K562 (cell line): ENCODE data around the gene DIP2C. TPM values are rescaled to one million over a fixed set of nuclear protein-coding genes. Genes with fewer than 3 reads are reported as not detected.
"Not testable (repeated sequence)": the region's sequence is repeated elsewhere in the genome, so short reads cannot be mapped to it uniquely, and the experiment has no call there.

ENCODE experiments used
- ATAC-seq: fragments of 200-7000 bp; cut with Tn5 transposase; 3 replicates; pipeline ENCODE4 v1.9.1; 2020; ENCODE audit warnings: moderate library complexity
- BruUV-seq: library from RNA; stranded (reverse); fragments of 400-500 nt; replicated peaks from 2 replicates; lab custom pipeline; 2021; lab: Mats Ljungman, UMichigan
- CTCF ChIA-PET: fragments of 300-600 bp; formaldehyde crosslinking; extraction: SDS; loops from one replicate; lab custom pipeline; 2021; ENCODE audit warnings: low intra/inter-chr PET ratio; lab: Yijun Ruan, JAX
- POLR2A ChIA-PET: fragments of 300-600, 350-650 bp; sonication (Branson Sonifier 250); formaldehyde crosslinking; extraction: SDS; loops from one replicate; lab custom pipeline; 2021; ENCODE audit warnings: antibody characterized with exemption, inconsistent platforms; lab: Yijun Ruan, JAX
- DNase-seq, 4 experiments: peaks; one replicate each; pipeline versions ENCODE4 v3.0.0 to v3.0.0-alpha.2; 2011 to 2018; ENCODE audit warnings: low spot score in 3 of 4, mixed read lengths in 3 of 4; ENCODE audit errors: extremely low read depth in 1 of 4
- FAIRE-seq: peaks from 2 replicates; lab custom pipeline; 2011; peaks lifted over from hg19 to GRCh38; lab: Jason Lieb, UNC
- H2AFZ ChIP-seq: 2 replicates; pipeline ENCODE4 v1.6.0; 2011; ENCODE audit warnings: low read depth, low read length, control low read depth, inconsistent platforms
- H3K27ac ChIP-seq: fragments of 200-600 bp; 3 replicates; pipeline ENCODE4 v1.8.0; 2011; ENCODE audit warnings: low read depth, mild to moderate bottlenecking, control low read depth, inconsistent platforms, low read length, moderate library complexity, mixed read lengths; ENCODE audit errors: extremely low read depth
- H3K27me3 ChIP-seq, 2 experiments: fragments of 300-600 bp in 1 of 2; 2 replicates in 1 of 2; 3 replicates in 1 of 2; pipeline versions ENCODE4 v1.6.0 to v1.8.0; 2011; ENCODE audit warnings: inconsistent platforms in 2 of 2, low read length in 2 of 2, mild to moderate bottlenecking in 1 of 2, mixed read lengths in 1 of 2, moderate library complexity in 1 of 2; ENCODE audit not compliant: control insufficient read depth in 2 of 2, insufficient read depth in 2 of 2
- H3K36me3 ChIP-seq: fragments of 300-600 bp; 3 replicates; pipeline ENCODE4 v1.8.0; 2011; ENCODE audit warnings: mild to moderate bottlenecking, low read length, inconsistent platforms; ENCODE audit not compliant: control insufficient read depth, insufficient read depth
- H3K4me1 ChIP-seq, 2 experiments: fragments of 200-600 bp in 1 of 2; replicated peaks in 1 of 2; 2 replicates in 1 of 2; 3 replicates in 1 of 2; pipeline versions ENCODE4 v1.5.1 to v1.8.0; 2011; ENCODE audit warnings: inconsistent platforms in 2 of 2, low read length in 2 of 2, mild to moderate bottlenecking in 1 of 2, mixed read lengths in 1 of 2, moderate library complexity in 1 of 2; ENCODE audit not compliant: control insufficient read depth in 2 of 2, insufficient read depth in 2 of 2
- H3K4me2 ChIP-seq: 2 replicates; pipeline ENCODE4 v1.6.1; 2011; ENCODE audit warnings: low read length, control low read depth, inconsistent platforms, mixed read lengths; ENCODE audit not compliant: insufficient read depth
- H3K4me3 ChIP-seq: fragments of 200-600 bp; sonication (generic), shearing (Covaris generic); 2 replicates; pipeline ENCODE4 v1.5.1; 2016; ENCODE audit warnings: control low read depth, inconsistent platforms
- H3K79me2 ChIP-seq: fragments of 200-600 bp; 3 replicates; pipeline ENCODE4 v1.8.0; 2011; ENCODE audit warnings: low read length, inconsistent platforms; ENCODE audit not compliant: control insufficient read depth, insufficient read depth
- H3K9ac ChIP-seq, 2 experiments: 2 replicates each; pipeline versions ENCODE4 v1.6.0 to v1.6.1; 2011; ENCODE audit warnings: low read depth in 2 of 2, low read length in 2 of 2, control low read depth in 1 of 2, inconsistent platforms in 1 of 2, mild to moderate bottlenecking in 1 of 2, mixed read lengths in 1 of 2; ENCODE audit not compliant: insufficient read depth in 1 of 2
- H3K9me1 ChIP-seq: one replicate; pipeline ENCODE4 v1.6.0; 2011; ENCODE audit warnings: inconsistent platforms, mild to moderate bottlenecking, low read length, moderate library complexity; ENCODE audit not compliant: control insufficient read depth, insufficient read depth
- H3K9me3 ChIP-seq: replicated peaks from 2 replicates; pipeline ENCODE4 v1.5.1; 2011; ENCODE audit warnings: low read depth, low read length, inconsistent platforms; ENCODE audit not compliant: control insufficient read depth, insufficient read depth
- H4K20me1 ChIP-seq: replicated peaks from 2 replicates; pipeline ENCODE4 v1.6.1; 2011; ENCODE audit warnings: low read length, inconsistent platforms, mixed read lengths; ENCODE audit not compliant: control insufficient read depth, insufficient read depth
- ELF1 ChIP-seq: fragments of 200-800 bp; sonication (Bioruptor generic); IDR thresholded peaks from 2 replicates; pipeline ENCODE4 v1.6.1; 2016; ENCODE audit warnings: missing genetic modification characterization, missing compliant biosample characterization
- HMG20B ChIP-seq: fragments of 250-450 bp; sonication (Bioruptor Pico); IDR thresholded peaks from 2 replicates; pipeline ENCODE4 v1.5.0; 2021; ENCODE audit warnings: mild to moderate bottlenecking
- KAT2B ChIP-seq: IDR thresholded peaks from one replicate; pipeline ENCODE4 v1.6.1; 2012; ENCODE audit warnings: low read depth, mild to moderate bottlenecking, control low read depth, inconsistent platforms, low read length, moderate library complexity
- ZKSCAN8 ChIP-seq: fragments of 200-800 bp; sonication (Bioruptor generic); IDR thresholded peaks from 2 replicates; pipeline ENCODE4 v1.6.1; 2016; ENCODE audit warnings: missing genetic modification characterization, missing compliant biosample characterization
- ZNF431 ChIP-seq: sonication (generic); formaldehyde crosslinking; IDR thresholded peaks from 2 replicates; pipeline ENCODE4 v1.8.0; 2022; ENCODE audit warnings: mild to moderate bottlenecking, missing genetic modification reagents
- ZNF586 ChIP-seq: fragments of 450-650 bp; formaldehyde crosslinking; conservative IDR thresholded peaks from 2 replicates; pipeline ENCODE4 v1.4.0; 2020; ENCODE audit warnings: mild to moderate bottlenecking, moderate library complexity
- WGBS: fragments of 100-300 bp; shearing (Covaris generic); methylation state at CpG from one replicate; pipeline ENCODE4 v1.1.6; 2016; ENCODE audit warnings: low coverage, mixed read lengths; ENCODE audit not compliant: insufficient coverage; ENCODE audit errors: missing lambda C conversion rate; 5-methylcytosine and 5-hydroxymethylcytosine counted together
- in situ Hi-C: fragments of 300-500 bp; cut with MboI; formaldehyde crosslinking; loops from 4 replicates; pipeline ENCODE4 v1.15.0; 2018; ENCODE audit warnings: inconsistent platforms, mixed read lengths
- intact Hi-C: fragments of 100-400 bp; cut with micrococcal nuclease; formaldehyde crosslinking; loops from 2 replicates; pipeline ENCODE4 v1.14.2; 2022
- polyA plus RNA-seq, 8 experiments: library from polyadenylated mRNA; depleted of rRNA in 4 of 8; stranded (reverse) in 5 of 8; unstranded in 3 of 8; fragments of >200 nt; fragmentation: Nextera tagmentation in 2 of 8; fragmentation: Illumina TruSeq in 1 of 8; extraction: Ambion mirVana in 2 of 8; extraction: Trizol in 1 of 8; gene quantifications; 2 replicates each; pipeline versions ENCODE4 v1.2.1 to v1.2.3, GENCODE V29; 2011 to 2014; ENCODE audit warnings: inconsistent platforms in 1 of 8, missing spikeins in 1 of 8
- total RNA-seq, 7 experiments: library from RNA; depleted of rRNA in 6 of 7; stranded (reverse); fragments of >200 nt in 6 of 7; fragmentation: Illumina TruSeq in 2 of 7; extraction: Trizol in 2 of 7; gene quantifications; 2 replicates each; pipeline versions ENCODE4 v1.2.1 to v1.2.3, GENCODE V29; 2011 to 2021; ENCODE audit warnings: low replicate concordance in 1 of 7
- TF ChIP-seq, protein P1 (sequence below): sonication (generic); formaldehyde crosslinking; IDR thresholded peaks from 2 replicates; pipeline ENCODE4 v1.4.0; 2020; ENCODE audit warnings: mild to moderate bottlenecking, missing genetic modification reagents

Gene DIP2C
- total and polyA plus RNA-seq, 9 of the 15 experiments (the other 6 are each of a cell fraction or from before 2014, with no cell fraction given): 0.01 TPM; not detected in 8

DNA sequence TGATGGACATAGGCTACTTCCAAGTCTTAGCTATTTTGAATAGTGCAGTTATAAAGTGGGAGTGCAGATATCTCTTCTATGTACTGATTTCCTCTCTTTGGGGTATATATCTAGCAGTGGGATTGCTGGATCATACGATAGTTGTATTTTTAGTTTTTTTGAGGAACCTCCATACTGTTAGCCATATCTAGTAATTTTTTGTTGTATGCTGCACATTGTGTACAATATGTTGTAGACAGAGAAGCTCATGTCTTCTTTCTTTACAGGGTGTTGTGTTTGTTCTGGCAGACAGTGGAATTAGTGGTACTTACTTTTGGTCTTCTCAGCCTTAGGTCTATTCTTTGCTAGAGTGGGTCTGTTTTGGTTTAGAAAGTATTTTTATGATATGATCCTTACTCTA, 13.7 kb upstream of the DIP2C start:
- Histone ChIP-seq H3K27me3 (peaks cover 0 to 16% of the 10 kb centered on the region in 2 experiments; a peak in 2 of 5 replicates), H3K4me3 (no peak overlapping the region), H3K79me2 (no peaks in the 10 kb centered on the region), H3K9me3 (no peaks in the 10 kb centered on the region), H3K36me3 (no peaks in the 10 kb centered on the region), H3K9ac (no peak overlapping the region), H3K9me1 (no peaks in the 10 kb centered on the region), H3K27ac (no peak overlapping the region), H3K4me1 (no peaks in the 10 kb centered on the region), H3K4me2 (no peak overlapping the region), H2AFZ (no peak overlapping the region), H4K20me1 (no peaks in the 10 kb centered on the region)
- BruUV-seq: no TSS peak
- in situ Hi-C loops (no loop called here), intact Hi-C loops (no loop called here)
- POLR2A ChIA-PET: no interaction called here
- no peak for TF ChIP-seq ZNF586
- TF ChIP-seq ELF1: no peak
- no peak for TF ChIP-seq HMG20B (CRISPR knock-in tag)
- no peak for TF ChIP-seq ZKSCAN8 (CRISPR knock-in tag)
- no peak for TF ChIP-seq ZNF431 (CRISPR knock-in tag)
- no peak for TF ChIP-seq KAT2B
- TF ChIP-seq, protein P1, sequence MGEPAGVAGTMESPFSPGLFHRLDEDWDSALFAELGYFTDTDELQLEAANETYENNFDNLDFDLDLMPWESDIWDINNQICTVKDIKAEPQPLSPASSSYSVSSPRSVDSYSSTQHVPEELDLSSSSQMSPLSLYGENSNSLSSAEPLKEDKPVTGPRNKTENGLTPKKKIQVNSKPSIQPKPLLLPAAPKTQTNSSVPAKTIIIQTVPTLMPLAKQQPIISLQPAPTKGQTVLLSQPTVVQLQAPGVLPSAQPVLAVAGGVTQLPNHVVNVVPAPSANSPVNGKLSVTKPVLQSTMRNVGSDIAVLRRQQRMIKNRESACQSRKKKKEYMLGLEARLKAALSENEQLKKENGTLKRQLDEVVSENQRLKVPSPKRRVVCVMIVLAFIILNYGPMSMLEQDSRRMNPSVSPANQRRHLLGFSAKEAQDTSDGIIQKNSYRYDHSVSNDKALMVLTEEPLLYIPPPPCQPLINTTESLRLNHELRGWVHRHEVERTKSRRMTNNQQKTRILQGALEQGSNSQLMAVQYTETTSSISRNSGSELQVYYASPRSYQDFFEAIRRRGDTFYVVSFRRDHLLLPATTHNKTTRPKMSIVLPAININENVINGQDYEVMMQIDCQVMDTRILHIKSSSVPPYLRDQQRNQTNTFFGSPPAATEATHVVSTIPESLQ (CRISPR knock-in tag): no peak
- FAIRE-seq (no peak), ATAC-seq (no peak), DNase-seq (no peak)
- CTCF ChIA-PET: no interaction called here
- WGBS: 14% methylated on average over 1 of the region's 1 CpG

DNA sequence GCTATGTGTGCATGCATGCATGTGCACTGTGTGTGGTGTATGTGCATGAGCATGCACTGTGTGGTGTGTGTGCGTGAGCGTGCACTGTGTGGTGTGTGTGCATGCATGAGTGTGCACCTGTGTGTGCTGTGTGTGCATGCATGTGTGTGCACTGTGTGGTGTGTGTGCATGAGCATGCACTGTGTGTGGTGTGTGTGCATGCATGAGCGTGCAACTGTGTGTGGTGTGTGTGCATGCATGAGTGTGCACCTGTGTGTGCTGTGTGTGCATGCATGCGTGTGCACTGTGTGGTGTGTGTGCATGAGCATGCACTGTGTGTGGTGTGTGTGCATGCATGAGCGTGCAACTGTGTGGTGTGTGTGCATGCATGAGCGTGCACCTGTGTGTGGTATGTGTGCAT, 10.7 kb upstream of the DIP2C start:
- H3K9me1 ChIP-seq, BruUV-seq, ATAC-seq, H2AFZ ChIP-seq, CTCF ChIA-PET, FAIRE-seq, H4K20me1 ChIP-seq, POLR2A ChIA-PET, H3K4me2 ChIP-seq, H3K4me1 ChIP-seq, intact Hi-C loops, H3K79me2 ChIP-seq, DNase-seq, H3K4me3 ChIP-seq, in situ Hi-C loops, H3K27ac ChIP-seq, H3K9me3 ChIP-seq, H3K36me3 ChIP-seq, H3K9ac ChIP-seq: not testable (repeated sequence)
- 0% methylated on average over 6 of the region's 6 CpGs for WGBS
- peaks cover 5 to 44% of the 10 kb centered on the region in 2 experiments; a peak in 3 of 5 replicates for H3K27me3 ChIP-seq
